Caki2 (cell line): ENCODE measurements around the gene MAPKAP1. TPM values are rescaled to one million over a fixed set of nuclear protein-coding genes. Genes with fewer than 3 reads are reported as not detected.

Experiments
- DNase-seq: peaks from one replicate; pipeline ENCODE4 v3.0.0-alpha.2; 2015; ENCODE audit warnings: low read depth
- in situ Hi-C: cut with HindIII; loops from 2 replicates; pipeline ENCODE4 v1.10.0; 2016; ENCODE audit warnings: low sequenced_read_pairs, low pct_unique_long_range_greater_than_20kb, mixed read lengths
- total RNA-seq: library from RNA; depleted of rRNA; stranded (reverse); fragments of >200 nt; shearing (Covaris generic); gene quantifications from 2 replicates; pipeline ENCODE4 v1.2.3, GENCODE V29; 2014; ENCODE audit warnings: low replicate concordance

The MAPKAP1 gene
- total RNA-seq, 1 experiment from 2014 or later = 68.7 TPM

GRCh38 chr9:125442452-125442851 lies 264.6 kb downstream of the MAPKAP1 start:
- in situ Hi-C loops = no loop called here
- no peak for DNase-seq

- no peak for DNase-seq
- in situ Hi-C loops = no loop called here
Observed at GRCh38 chr9:125440411-125440810, 266.6 kb downstream of the MAPKAP1 start.

GRCh38 chr9:125439434-125440272 lies 267.4 kb downstream of the MAPKAP1 start:
- in situ Hi-C loops = no loop called here

GRCh38 chr9:125438506-125439433 lies 268.2 kb downstream of the MAPKAP1 start:
- DNase-seq = no peak
- in situ Hi-C loops = no loop called here

More at GRCh38 chr9:125439434-125440272, 267.4 kb downstream of the MAPKAP1 start:
- DNase-seq = no peak

GRCh38 chr9:125437771-125438221 lies 269.2 kb downstream of the MAPKAP1 start:
- DNase-seq = no peak
- in situ Hi-C loops = no loop called here

GRCh38 chr9:125436613-125437443 lies 270.2 kb downstream of the MAPKAP1 start:
- in situ Hi-C loops = no loop called here
- no peak for DNase-seq

GRCh38 chr9:125435776-125436612 lies 271.0 kb downstream of the MAPKAP1 start:
- in situ Hi-C loops = no loop called here
- DNase-seq = no peak

- DNase-seq = no peak
- in situ Hi-C loops = no loop called here
Observed at GRCh38 chr9:125434986-125435775, 271.8 kb downstream of the MAPKAP1 start.

- in situ Hi-C loops = no loop called here
- DNase-seq = no peak
Observed at GRCh38 chr9:125433461-125434011, 273.5 kb downstream of the MAPKAP1 start.

GRCh38 chr9:125432715-125433385 lies 274.2 kb downstream of the MAPKAP1 start:
- no peak for DNase-seq

GRCh38 chr9:125431741-125432271 lies 275.2 kb downstream of the MAPKAP1 start:
- in situ Hi-C loops = no loop called here

More at GRCh38 chr9:125432715-125433385, 274.2 kb downstream of the MAPKAP1 start:
- in situ Hi-C loops = no loop called here

GRCh38 chr9:125431012-125431305 lies 276.0 kb downstream of the MAPKAP1 start:
- DNase-seq = no peak
- in situ Hi-C loops = no loop called here

More at GRCh38 chr9:125431741-125432271, 275.2 kb downstream of the MAPKAP1 start:
- no peak for DNase-seq

GRCh38 chr9:125430161-125431011 lies 276.6 kb downstream of the MAPKAP1 start:
- in situ Hi-C loops = no loop called here
- DNase-seq = no peak

GRCh38 chr9:125429476-125430160 lies 277.4 kb downstream of the MAPKAP1 start:
- DNase-seq = no peak
- in situ Hi-C loops = no loop called here
